ENCODE data around the gene STRN. TPM values are rescaled to one million over a fixed set of nuclear protein-coding genes. Genes with fewer than 3 reads are reported as not detected.
A peak's percentile ranks its signal among the peaks of the same experiment; 100 is the strongest.
"Not testable (repeated sequence)": the region's sequence is repeated elsewhere in the genome, so short reads cannot be mapped to it uniquely, and the experiment has no call there.

STRN gene
- total RNA-seq, 2 donors from 2014 or later: 29.8 to 37.2 TPM

GRCh38 chr2:36831185-36831584 lies 135.2 kb downstream of the STRN start:
- DNase-seq (ENCODE audit: low spot score in 2 of 2) (no peak), ATAC-seq (peak in 1 of 2 donors; percentile 38)
- Mint-ChIP-seq H3K9me3 (no peaks in the 10 kb centered on the region), H3K27ac (no peak overlapping the region), H3K36me3 (peaks cover 0 to 8% of the 10 kb centered on the region in 2 donors)

- H3K9me3 Mint-ChIP-seq; DNase-seq (ENCODE audit: low spot score in 2 of 2); H3K27ac Mint-ChIP-seq; H3K36me3 Mint-ChIP-seq; ATAC-seq: not testable (repeated sequence)
Measured at GRCh38 chr2:36824683-36825082, 141.7 kb downstream of the STRN start.

- H3K36me3 Mint-ChIP-seq: no peaks in the 10 kb centered on the region
- no peak for ATAC-seq
Measured at GRCh38 chr2:36824273-36824672, 142.1 kb downstream of the STRN start.

GRCh38 chr2:36823862-36824261 lies 142.5 kb downstream of the STRN start:
- DNase-seq (ENCODE audit: low spot score in 2 of 2) (no peak), ATAC-seq (no peak)
- H3K36me3 Mint-ChIP-seq: no peaks in the 10 kb centered on the region
- H3K27ac Mint-ChIP-seq: no peak overlapping the region
- no peaks in the 10 kb centered on the region for H3K9me3 Mint-ChIP-seq

More at GRCh38 chr2:36824273-36824672, 142.1 kb downstream of the STRN start:
- no peaks in the 10 kb centered on the region for H3K9me3 Mint-ChIP-seq
- H3K27ac Mint-ChIP-seq: no peak overlapping the region
- no peak for DNase-seq (ENCODE audit: low spot score in 2 of 2)

GRCh38 chr2:36820942-36821605 lies 145.3 kb downstream of the STRN start:
- Mint-ChIP-seq H3K36me3 (no peaks in the 10 kb centered on the region), H3K9me3 (no peaks in the 10 kb centered on the region), H3K27ac (no peak overlapping the region)
- ATAC-seq: no peak
- DNase-seq (ENCODE audit: low spot score in 2 of 2): no peak

GRCh38 chr2:36819095-36819711 lies 147.1 kb downstream of the STRN start:
- Mint-ChIP-seq H3K9me3 (no peaks in the 10 kb centered on the region), H3K27ac (no peak overlapping the region), H3K36me3 (no peaks in the 10 kb centered on the region)
- no peak for ATAC-seq
- no peak for DNase-seq (ENCODE audit: low spot score in 2 of 2)

GRCh38 chr2:36818542-36818941 lies 147.8 kb downstream of the STRN start:
- DNase-seq (ENCODE audit: low spot score in 2 of 2): no peak
- Mint-ChIP-seq H3K27ac (no peak overlapping the region), H3K9me3 (no peaks in the 10 kb centered on the region), H3K36me3 (no peaks in the 10 kb centered on the region)
- no peak for ATAC-seq

GRCh38 chr2:36812196-36812595 lies 154.1 kb downstream of the STRN start:
- Mint-ChIP-seq H3K36me3 (no peaks in the 10 kb centered on the region), H3K9me3 (no peaks in the 10 kb centered on the region), H3K27ac (peak overlapping the region in 1 of 2 donors; percentile 43)
- DNase-seq (ENCODE audit: low spot score in 2 of 2): no peak
- ATAC-seq: peak in 1 of 2 donors; percentile 43

GRCh38 chr2:36811071-36811470 lies 155.3 kb downstream of the STRN start:
- Mint-ChIP-seq H3K36me3 (no peaks in the 10 kb centered on the region), H3K27ac (no peak overlapping the region), H3K9me3 (no peaks in the 10 kb centered on the region)
- DNase-seq (ENCODE audit: low spot score in 2 of 2): no peak
- no peak for ATAC-seq

GRCh38 chr2:36809069-36809445 lies 157.3 kb downstream of the STRN start:
- Mint-ChIP-seq H3K36me3 (no peaks in the 10 kb centered on the region), H3K9me3 (no peaks in the 10 kb centered on the region), H3K27ac (no peak overlapping the region)
- DNase-seq (ENCODE audit: low spot score in 2 of 2): no peak
- no peak for ATAC-seq

- no peak for ATAC-seq
- Mint-ChIP-seq H3K27ac (no peak overlapping the region), H3K36me3 (no peaks in the 10 kb centered on the region), H3K9me3 (no peaks in the 10 kb centered on the region)
- DNase-seq (ENCODE audit: low spot score in 2 of 2): no peak
Measured at GRCh38 chr2:36808386-36809068, 157.8 kb downstream of the STRN start.

- no peak overlapping the region for H3K27ac Mint-ChIP-seq
- DNase-seq (ENCODE audit: low spot score in 2 of 2): no peak
- H3K9me3 Mint-ChIP-seq: no peaks in the 10 kb centered on the region
Measured at GRCh38 chr2:36807223-36807886, 159.0 kb downstream of the STRN start.

GRCh38 chr2:36805635-36806224 lies 160.6 kb downstream of the STRN start:
- Mint-ChIP-seq H3K27ac (no peak overlapping the region), H3K36me3 (no peaks in the 10 kb centered on the region), H3K9me3 (no peaks in the 10 kb centered on the region)
- ATAC-seq (no peak), DNase-seq (ENCODE audit: low spot score in 2 of 2) (no peak)

More at GRCh38 chr2:36807223-36807886, 159.0 kb downstream of the STRN start:
- no peak for ATAC-seq
- H3K36me3 Mint-ChIP-seq: no peaks in the 10 kb centered on the region

- DNase-seq (ENCODE audit: low spot score in 2 of 2): no peak
- Mint-ChIP-seq H3K27ac (no peak overlapping the region), H3K36me3 (no peaks in the 10 kb centered on the region), H3K9me3 (no peaks in the 10 kb centered on the region)
- ATAC-seq: no peak
Measured at GRCh38 chr2:36802952-36803351, 163.4 kb downstream of the STRN start.

GRCh38 chr2:36801088-36801487 lies 165.2 kb downstream of the STRN start:
- Mint-ChIP-seq H3K27ac (no peak overlapping the region), H3K9me3 (no peaks in the 10 kb centered on the region), H3K36me3 (no peaks in the 10 kb centered on the region)
- ATAC-seq (peak; percentile 24 to 74), DNase-seq (ENCODE audit: low spot score in 2 of 2) (no peak)

- peak in 1 of 2 donors; percentile 19 for DNase-seq (ENCODE audit: low spot score in 2 of 2)
- no peaks in the 10 kb centered on the region for H3K9me3 Mint-ChIP-seq
- peak; percentile 68 to 87 for ATAC-seq
- H3K27ac Mint-ChIP-seq: no peak overlapping the region
- H3K36me3 Mint-ChIP-seq: no peaks in the 10 kb centered on the region
Measured at GRCh38 chr2:36800381-36800780, 166.0 kb downstream of the STRN start.

- DNase-seq (ENCODE audit: low spot score in 2 of 2): no peak
- no peak overlapping the region for H3K27ac Mint-ChIP-seq
- H3K36me3 Mint-ChIP-seq: no peaks in the 10 kb centered on the region
- no peaks in the 10 kb centered on the region for H3K9me3 Mint-ChIP-seq
- no peak for ATAC-seq
Measured at GRCh38 chr2:36798724-36799123, 167.6 kb downstream of the STRN start.
